Measurements from ENCODE around the gene ADAMTS8. TPM values are rescaled to one million over a fixed set of nuclear protein-coding genes. Genes with fewer than 3 reads are reported as not detected.

ADAMTS8 gene
- total RNA-seq, 6 experiments from 2014 or later, result not detected

- Mint-ChIP-seq H3K27me3 (ENCODE audit: insufficient read depth) (no peaks in the 10 kb centered on the region; the same call in 1 of the 2 replicates), H3K36me3 (ENCODE audit: low read depth) (peaks cover 4% of the 10 kb centered on the region; the same call in 1 of the 2 replicates), H3K4me3 (no peak overlapping the region), H3K4me1 (ENCODE audit: low read depth) (0 out of 2 replicates have a peak, but pooled peaks cover 6% of the 10 kb centered on the region), H3K9me3 (no peaks in the 10 kb centered on the region), H3K27ac (no peak overlapping the region)
- no peak for DNase-seq
- TF ChIP-seq CTCF (IDR thresholded peaks at IDR 0.05), result no peak
Measured at GRCh38 chr11:130471731-130472433, 43.5 kb upstream of the ADAMTS8 start.

GRCh38 chr11:130470832-130471706 is 42.7 kb upstream of the ADAMTS8 start:
- H3K27ac Mint-ChIP-seq, result no peak overlapping the region
- no peaks in the 10 kb centered on the region for H3K36me3 Mint-ChIP-seq (ENCODE audit: low read depth)
- H3K4me1 Mint-ChIP-seq (ENCODE audit: low read depth), result 0 out of 2 replicates have a peak, but pooled peaks cover 6% of the 10 kb centered on the region
- no peak for DNase-seq
- no peaks in the 10 kb centered on the region for H3K9me3 Mint-ChIP-seq
- H3K4me3 Mint-ChIP-seq, result no peak overlapping the region
- H3K27me3 Mint-ChIP-seq (ENCODE audit: insufficient read depth), result no peaks in the 10 kb centered on the region; the same call in 1 of the 2 replicates
- TF ChIP-seq CTCF (IDR thresholded peaks at IDR 0.05), result no peak

- Mint-ChIP-seq H3K36me3 (ENCODE audit: low read depth) (no peaks in the 10 kb centered on the region; the same call in 1 of the 2 replicates), H3K4me3 (no peak overlapping the region), H3K27ac (no peak overlapping the region), H3K4me1 (ENCODE audit: low read depth) (no peaks in the 10 kb centered on the region), H3K9me3 (no peaks in the 10 kb centered on the region), H3K27me3 (ENCODE audit: insufficient read depth) (no peaks in the 10 kb centered on the region; the same call in 1 of the 2 replicates)
- no peak for DNase-seq
- TF ChIP-seq CTCF (IDR thresholded peaks at IDR 0.05), result no peak
Measured at GRCh38 chr11:130469181-130469580, 40.8 kb upstream of the ADAMTS8 start.

GRCh38 chr11:130467116-130467900 is 38.9 kb upstream of the ADAMTS8 start:
- DNase-seq, result no peak
- H3K4me1 Mint-ChIP-seq (ENCODE audit: low read depth), result no peaks in the 10 kb centered on the region
- H3K36me3 Mint-ChIP-seq (ENCODE audit: low read depth), result no peaks in the 10 kb centered on the region; the same call in 1 of the 2 replicates
- peaks cover 5% of the 10 kb centered on the region for H3K27me3 Mint-ChIP-seq (ENCODE audit: insufficient read depth)
- H3K9me3 Mint-ChIP-seq, result no peaks in the 10 kb centered on the region
- no peak overlapping the region for H3K27ac Mint-ChIP-seq
- H3K4me3 Mint-ChIP-seq, result no peak overlapping the region
- TF ChIP-seq CTCF (IDR thresholded peaks at IDR 0.05), result no peak

- Mint-ChIP-seq H3K4me3 (no peak overlapping the region), H3K36me3 (ENCODE audit: low read depth) (no peaks in the 10 kb centered on the region; the same call in 1 of the 2 replicates), H3K4me1 (ENCODE audit: low read depth) (no peaks in the 10 kb centered on the region), H3K27me3 (ENCODE audit: insufficient read depth) (peaks cover 9% of the 10 kb centered on the region), H3K9me3 (no peaks in the 10 kb centered on the region), H3K27ac (no peak overlapping the region)
- DNase-seq, result no peak
- no peak for TF ChIP-seq CTCF (IDR thresholded peaks at IDR 0.05)
Measured at GRCh38 chr11:130465263-130465662, 36.9 kb upstream of the ADAMTS8 start.

Measured in HFFc6 (cell line).